Body of pancreas (tissue), 4 donors: ENCODE data around the gene ESRRA.

ENCODE experiments used
- POLR2A ChIP-seq, 3 donors: fragments of 450-650 bp; IDR thresholded peaks; one replicate each; pipeline ENCODE4 v1.6.1; 2016; ENCODE audit warnings: antibody characterized with exemption in 3 of 3, mild to moderate bottlenecking in 2 of 3
- TF ChIP-seq, protein P1 (sequence below), 7 experiments: fragments of 450-650 bp in 4 of 7; fragments of 200-600 bp in 3 of 7; sonication (generic) in 3 of 7; IDR thresholded peaks; one replicate each; pipeline ENCODE4 v1.5.1; 2016 to 2019; ENCODE audit warnings: antibody characterized with exemption in 7 of 7

DNA sequence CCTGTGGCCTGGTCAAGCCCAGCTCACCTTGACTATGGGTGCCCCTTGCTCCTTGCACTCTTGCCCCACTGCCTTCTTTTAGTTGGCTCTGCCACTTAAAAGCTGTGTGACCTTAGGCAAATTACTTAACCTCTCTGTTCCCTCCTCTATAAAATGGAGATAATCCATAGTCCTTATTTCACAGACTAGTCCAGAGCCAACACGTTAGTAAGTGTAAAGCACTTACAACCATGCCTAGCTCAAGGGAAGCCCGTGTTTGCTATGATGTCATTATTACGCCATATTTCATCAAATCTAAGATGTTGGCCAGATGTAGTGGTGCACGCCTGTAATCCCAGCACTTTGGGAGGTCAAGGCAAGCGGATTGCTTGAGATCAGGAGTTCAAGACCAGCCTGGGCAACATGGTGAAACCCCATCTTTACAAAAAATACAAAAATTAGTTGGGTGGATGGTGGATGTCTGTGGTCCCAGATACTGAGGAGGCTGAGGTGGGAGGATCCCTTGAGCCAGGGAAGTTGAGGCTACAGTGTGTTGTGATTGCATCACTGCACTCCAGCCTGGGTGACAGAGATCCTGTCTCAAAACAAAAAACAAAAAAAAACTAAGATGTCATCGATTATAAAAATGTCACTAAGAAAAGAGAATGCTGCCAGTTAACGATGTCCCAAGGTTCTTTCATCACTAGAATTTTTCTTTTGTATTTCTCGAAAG, 32.4 kb downstream of the ESRRA start:
- TF ChIP-seq, protein P1, sequence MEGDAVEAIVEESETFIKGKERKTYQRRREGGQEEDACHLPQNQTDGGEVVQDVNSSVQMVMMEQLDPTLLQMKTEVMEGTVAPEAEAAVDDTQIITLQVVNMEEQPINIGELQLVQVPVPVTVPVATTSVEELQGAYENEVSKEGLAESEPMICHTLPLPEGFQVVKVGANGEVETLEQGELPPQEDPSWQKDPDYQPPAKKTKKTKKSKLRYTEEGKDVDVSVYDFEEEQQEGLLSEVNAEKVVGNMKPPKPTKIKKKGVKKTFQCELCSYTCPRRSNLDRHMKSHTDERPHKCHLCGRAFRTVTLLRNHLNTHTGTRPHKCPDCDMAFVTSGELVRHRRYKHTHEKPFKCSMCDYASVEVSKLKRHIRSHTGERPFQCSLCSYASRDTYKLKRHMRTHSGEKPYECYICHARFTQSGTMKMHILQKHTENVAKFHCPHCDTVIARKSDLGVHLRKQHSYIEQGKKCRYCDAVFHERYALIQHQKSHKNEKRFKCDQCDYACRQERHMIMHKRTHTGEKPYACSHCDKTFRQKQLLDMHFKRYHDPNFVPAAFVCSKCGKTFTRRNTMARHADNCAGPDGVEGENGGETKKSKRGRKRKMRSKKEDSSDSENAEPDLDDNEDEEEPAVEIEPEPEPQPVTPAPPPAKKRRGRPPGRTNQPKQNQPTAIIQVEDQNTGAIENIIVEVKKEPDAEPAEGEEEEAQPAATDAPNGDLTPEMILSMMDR (IDR thresholded peaks at IDR 0.05), result no peak
- no peak for TF ChIP-seq POLR2A (IDR thresholded peaks at IDR 0.05)
